ENCODE results near the gene MESP1.

- TF ChIP-seq, protein P1, sequence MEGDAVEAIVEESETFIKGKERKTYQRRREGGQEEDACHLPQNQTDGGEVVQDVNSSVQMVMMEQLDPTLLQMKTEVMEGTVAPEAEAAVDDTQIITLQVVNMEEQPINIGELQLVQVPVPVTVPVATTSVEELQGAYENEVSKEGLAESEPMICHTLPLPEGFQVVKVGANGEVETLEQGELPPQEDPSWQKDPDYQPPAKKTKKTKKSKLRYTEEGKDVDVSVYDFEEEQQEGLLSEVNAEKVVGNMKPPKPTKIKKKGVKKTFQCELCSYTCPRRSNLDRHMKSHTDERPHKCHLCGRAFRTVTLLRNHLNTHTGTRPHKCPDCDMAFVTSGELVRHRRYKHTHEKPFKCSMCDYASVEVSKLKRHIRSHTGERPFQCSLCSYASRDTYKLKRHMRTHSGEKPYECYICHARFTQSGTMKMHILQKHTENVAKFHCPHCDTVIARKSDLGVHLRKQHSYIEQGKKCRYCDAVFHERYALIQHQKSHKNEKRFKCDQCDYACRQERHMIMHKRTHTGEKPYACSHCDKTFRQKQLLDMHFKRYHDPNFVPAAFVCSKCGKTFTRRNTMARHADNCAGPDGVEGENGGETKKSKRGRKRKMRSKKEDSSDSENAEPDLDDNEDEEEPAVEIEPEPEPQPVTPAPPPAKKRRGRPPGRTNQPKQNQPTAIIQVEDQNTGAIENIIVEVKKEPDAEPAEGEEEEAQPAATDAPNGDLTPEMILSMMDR (IDR thresholded peaks at IDR 0.05; ENCODE audit: poor library complexity, severe bottlenecking), result no peak
- no peak for TF ChIP-seq MXI1 (conservative IDR thresholded peaks at IDR 0.05; ENCODE audit: poor library complexity, severe bottlenecking)
- TF ChIP-seq POLR2AphosphoS5 (IDR thresholded peaks at IDR 0.05), result no peak
- TF ChIP-seq EZH2 (IDR thresholded peaks at IDR 0.05; ENCODE audit: borderline replicate concordance, insufficient read depth, low read length, poor library complexity, severe bottlenecking), result no peak
- TF ChIP-seq RAD21 (conservative IDR thresholded peaks at IDR 0.05), result no peak
- no peak for TF ChIP-seq TAF1 (IDR thresholded peaks at IDR 0.05; ENCODE audit: low read depth)
- TF ChIP-seq EP300 (conservative IDR thresholded peaks at IDR 0.05; ENCODE audit: poor library complexity, severe bottlenecking), result no peak
- TF ChIP-seq, protein P2, sequence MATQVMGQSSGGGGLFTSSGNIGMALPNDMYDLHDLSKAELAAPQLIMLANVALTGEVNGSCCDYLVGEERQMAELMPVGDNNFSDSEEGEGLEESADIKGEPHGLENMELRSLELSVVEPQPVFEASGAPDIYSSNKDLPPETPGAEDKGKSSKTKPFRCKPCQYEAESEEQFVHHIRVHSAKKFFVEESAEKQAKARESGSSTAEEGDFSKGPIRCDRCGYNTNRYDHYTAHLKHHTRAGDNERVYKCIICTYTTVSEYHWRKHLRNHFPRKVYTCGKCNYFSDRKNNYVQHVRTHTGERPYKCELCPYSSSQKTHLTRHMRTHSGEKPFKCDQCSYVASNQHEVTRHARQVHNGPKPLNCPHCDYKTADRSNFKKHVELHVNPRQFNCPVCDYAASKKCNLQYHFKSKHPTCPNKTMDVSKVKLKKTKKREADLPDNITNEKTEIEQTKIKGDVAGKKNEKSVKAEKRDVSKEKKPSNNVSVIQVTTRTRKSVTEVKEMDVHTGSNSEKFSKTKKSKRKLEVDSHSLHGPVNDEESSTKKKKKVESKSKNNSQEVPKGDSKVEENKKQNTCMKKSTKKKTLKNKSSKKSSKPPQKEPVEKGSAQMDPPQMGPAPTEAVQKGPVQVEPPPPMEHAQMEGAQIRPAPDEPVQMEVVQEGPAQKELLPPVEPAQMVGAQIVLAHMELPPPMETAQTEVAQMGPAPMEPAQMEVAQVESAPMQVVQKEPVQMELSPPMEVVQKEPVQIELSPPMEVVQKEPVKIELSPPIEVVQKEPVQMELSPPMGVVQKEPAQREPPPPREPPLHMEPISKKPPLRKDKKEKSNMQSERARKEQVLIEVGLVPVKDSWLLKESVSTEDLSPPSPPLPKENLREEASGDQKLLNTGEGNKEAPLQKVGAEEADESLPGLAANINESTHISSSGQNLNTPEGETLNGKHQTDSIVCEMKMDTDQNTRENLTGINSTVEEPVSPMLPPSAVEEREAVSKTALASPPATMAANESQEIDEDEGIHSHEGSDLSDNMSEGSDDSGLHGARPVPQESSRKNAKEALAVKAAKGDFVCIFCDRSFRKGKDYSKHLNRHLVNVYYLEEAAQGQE (IDR thresholded peaks at IDR 0.05; ENCODE audit: borderline replicate concordance), result no peak
These were observed 28.0 kb downstream of the MESP1 start for GRCh38 chr15:89723031-89723430.

Measured in neural cell (in vitro differentiated cells).